Measurements from ENCODE around the gene DHX15. TPM values are rescaled to one million over a fixed set of nuclear protein-coding genes. Genes with fewer than 3 reads are reported as not detected.

The DHX15 gene
- total RNA-seq, 4 donors from 2014 or later: 125 to 314 (median 146) TPM

DNA sequence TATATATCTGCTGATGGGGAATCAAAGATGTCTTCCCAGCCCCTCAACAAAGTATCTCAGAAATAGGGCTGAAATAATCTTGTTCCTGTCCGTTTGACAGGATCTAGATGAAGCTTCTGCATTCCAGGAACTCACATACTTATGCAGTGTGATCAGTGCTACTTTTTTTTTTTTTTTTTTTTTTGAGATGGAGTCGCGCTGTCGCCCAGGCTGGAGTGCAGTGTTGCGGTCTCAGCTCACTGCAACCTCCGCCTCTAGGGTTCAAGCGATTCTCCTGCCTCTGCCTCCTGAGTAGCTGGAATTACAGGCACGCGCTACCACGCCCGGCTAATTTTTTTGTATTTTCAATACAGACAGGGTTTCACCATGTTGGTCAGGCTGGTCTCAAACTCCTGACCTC is 36.4 kb downstream of the DHX15 start:
- Histone ChIP-seq H3K9me3 (no peaks in the 10 kb centered on the region), H3K4me1 (peaks cover 0 to 15% (median 0%) of the 10 kb centered on the region in 4 donors), H3K27ac (no peak overlapping the region), H3K27me3 (no peaks in the 10 kb centered on the region), H3K4me3 (no peak overlapping the region), H3K36me3 (peaks cover 0 to 32% (median 0%) of the 10 kb centered on the region in 3 donors)
- TF ChIP-seq POLR2A (IDR thresholded peaks at IDR 0.05): no peak
- TF ChIP-seq, protein P1, sequence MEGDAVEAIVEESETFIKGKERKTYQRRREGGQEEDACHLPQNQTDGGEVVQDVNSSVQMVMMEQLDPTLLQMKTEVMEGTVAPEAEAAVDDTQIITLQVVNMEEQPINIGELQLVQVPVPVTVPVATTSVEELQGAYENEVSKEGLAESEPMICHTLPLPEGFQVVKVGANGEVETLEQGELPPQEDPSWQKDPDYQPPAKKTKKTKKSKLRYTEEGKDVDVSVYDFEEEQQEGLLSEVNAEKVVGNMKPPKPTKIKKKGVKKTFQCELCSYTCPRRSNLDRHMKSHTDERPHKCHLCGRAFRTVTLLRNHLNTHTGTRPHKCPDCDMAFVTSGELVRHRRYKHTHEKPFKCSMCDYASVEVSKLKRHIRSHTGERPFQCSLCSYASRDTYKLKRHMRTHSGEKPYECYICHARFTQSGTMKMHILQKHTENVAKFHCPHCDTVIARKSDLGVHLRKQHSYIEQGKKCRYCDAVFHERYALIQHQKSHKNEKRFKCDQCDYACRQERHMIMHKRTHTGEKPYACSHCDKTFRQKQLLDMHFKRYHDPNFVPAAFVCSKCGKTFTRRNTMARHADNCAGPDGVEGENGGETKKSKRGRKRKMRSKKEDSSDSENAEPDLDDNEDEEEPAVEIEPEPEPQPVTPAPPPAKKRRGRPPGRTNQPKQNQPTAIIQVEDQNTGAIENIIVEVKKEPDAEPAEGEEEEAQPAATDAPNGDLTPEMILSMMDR (IDR thresholded peaks at IDR 0.05): no peak
- DNase-seq: no peak

DNA sequence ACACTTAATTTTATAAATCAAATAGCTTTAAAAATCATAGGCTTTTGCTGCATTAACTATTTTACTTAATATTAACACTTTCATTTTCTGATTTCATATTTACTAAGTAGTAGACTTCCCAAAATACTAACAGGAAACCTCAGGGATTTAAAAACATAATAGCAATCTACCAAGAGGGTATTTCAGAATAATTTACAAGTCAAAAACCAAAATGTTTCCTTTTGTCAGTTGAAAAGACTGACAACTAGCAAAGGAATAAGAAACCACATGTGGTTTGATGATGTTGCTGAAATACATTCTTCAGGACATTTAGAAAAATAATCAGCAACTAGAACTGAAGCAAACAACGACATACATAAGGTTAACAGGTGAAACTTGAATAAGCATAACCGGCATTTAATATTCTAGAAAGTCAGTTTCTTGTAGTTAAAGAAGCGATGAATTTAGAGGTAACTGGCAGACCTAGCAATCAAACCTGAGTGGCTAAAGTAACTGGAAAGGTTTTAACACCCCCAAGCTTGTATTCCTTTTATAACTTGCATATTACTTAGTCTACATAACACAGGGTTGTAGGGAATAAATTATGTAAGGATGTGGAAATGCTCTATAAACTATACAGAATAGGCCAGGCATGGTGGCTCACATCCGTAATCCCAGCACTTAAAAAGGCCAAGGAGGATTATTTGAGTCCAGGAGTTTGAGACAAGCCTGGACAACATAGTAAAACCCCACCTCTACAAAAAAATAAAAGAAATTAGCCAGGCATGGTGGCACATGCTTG is 40.0 kb downstream of the DHX15 start:
- peaks cover 0 to 7% (median 0%) of the 10 kb centered on the region in 4 donors for H3K4me1 ChIP-seq
- no peak for DNase-seq
- TF ChIP-seq, protein P1 (IDR thresholded peaks at IDR 0.05): no peak
- H3K27me3 ChIP-seq: no peaks in the 10 kb centered on the region
- H3K4me3 ChIP-seq: no peak overlapping the region
- H3K27ac ChIP-seq: no peak overlapping the region
- H3K36me3 ChIP-seq: peaks cover 0 to 60% (median 0%) of the 10 kb centered on the region in 3 donors
- H3K9me3 ChIP-seq: no peaks in the 10 kb centered on the region

- Histone ChIP-seq H3K27me3 (no peaks in the 10 kb centered on the region), H3K9me3 (no peaks in the 10 kb centered on the region), H3K36me3 (peaks cover 0 to 74% (median 0%) of the 10 kb centered on the region in 3 donors), H3K4me3 (no peak overlapping the region), H3K27ac (no peak overlapping the region), H3K4me1 (no peaks in the 10 kb centered on the region)
- no peak for DNase-seq
- TF ChIP-seq POLR2A (IDR thresholded peaks at IDR 0.05): no peak
- TF ChIP-seq, protein P1 (IDR thresholded peaks at IDR 0.05): no peak
Measured at GRCh38 chr4:24537025-24537424, 47.3 kb downstream of the DHX15 start.

DNA sequence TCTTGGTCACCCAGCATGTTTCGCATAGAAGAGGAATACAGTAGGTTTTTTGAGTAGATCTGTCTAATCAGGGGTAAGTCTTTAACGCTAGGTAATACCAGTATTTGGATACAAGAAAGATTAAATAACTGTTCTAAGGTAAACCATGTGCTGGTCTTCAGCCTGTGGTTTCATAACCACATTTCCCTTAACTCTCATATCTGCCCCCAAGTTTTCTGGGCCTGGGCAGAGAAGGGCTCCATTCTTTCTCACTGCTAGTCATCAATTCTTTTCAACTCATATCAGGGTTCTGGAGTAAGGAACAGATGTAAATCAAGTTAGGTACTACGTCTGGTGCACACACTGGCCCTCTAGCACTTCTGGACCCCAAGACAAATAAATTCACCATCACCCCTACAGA is 49.0 kb downstream of the DHX15 start:
- H3K4me3 ChIP-seq: no peak overlapping the region
- H3K36me3 ChIP-seq: peaks cover 0 to 73% (median 0%) of the 10 kb centered on the region in 3 donors
- no peak overlapping the region for H3K27ac ChIP-seq
- TF ChIP-seq, protein P1 (IDR thresholded peaks at IDR 0.05): no peak
- no peak for TF ChIP-seq POLR2A (IDR thresholded peaks at IDR 0.05)
- H3K9me3 ChIP-seq: no peaks in the 10 kb centered on the region
- H3K4me1 ChIP-seq: no peaks in the 10 kb centered on the region
- H3K27me3 ChIP-seq: no peaks in the 10 kb centered on the region
- DNase-seq: no peak

DNA sequence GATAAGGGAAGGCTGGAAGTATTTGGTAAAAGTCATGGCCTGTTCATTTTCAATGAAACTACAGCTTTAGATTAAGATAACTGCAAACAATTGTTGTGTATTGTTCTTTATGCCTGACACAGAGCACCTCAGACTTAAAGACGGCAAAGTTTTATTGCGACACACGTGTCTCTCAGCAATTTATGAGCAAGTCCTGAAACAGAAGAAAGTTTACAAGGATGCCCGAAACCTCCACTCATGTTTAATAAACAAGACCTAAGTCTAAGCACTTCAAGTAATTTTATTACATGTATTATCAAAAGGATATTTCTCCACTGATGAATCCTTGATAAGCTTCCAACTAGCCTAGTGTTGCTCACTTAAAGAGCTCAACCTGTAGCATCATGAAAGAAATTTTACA is 51.0 kb downstream of the DHX15 start:
- Histone ChIP-seq H3K4me1 (no peaks in the 10 kb centered on the region), H3K27ac (no peak overlapping the region), H3K4me3 (no peak overlapping the region), H3K27me3 (no peaks in the 10 kb centered on the region), H3K9me3 (no peaks in the 10 kb centered on the region), H3K36me3 (peaks cover 0 to 72% (median 0%) of the 10 kb centered on the region in 3 donors)
- TF ChIP-seq, protein P1 (IDR thresholded peaks at IDR 0.05): no peak
- TF ChIP-seq POLR2A (IDR thresholded peaks at IDR 0.05): no peak
- no peak for DNase-seq
